CD4-positive, alpha-beta T cell treated with Interleukin-17A for 1 hour (primary cell): ENCODE data around the gene HNRNPA0.

Experiments
- DNase-seq: peaks from one replicate; pipeline ENCODE4 v3.0.0-alpha.2; 2020

HNRNPA0 gene

GRCh38 chr5:137716337-137716736, 37.8 kb downstream of the HNRNPA0 start:
- no peak for DNase-seq

- DNase-seq, result no peak
Measured at GRCh38 chr5:137715456-137715855, 38.7 kb downstream of the HNRNPA0 start.

- no peak for DNase-seq
Measured at GRCh38 chr5:137714946-137715345, 39.2 kb downstream of the HNRNPA0 start.

DNA sequence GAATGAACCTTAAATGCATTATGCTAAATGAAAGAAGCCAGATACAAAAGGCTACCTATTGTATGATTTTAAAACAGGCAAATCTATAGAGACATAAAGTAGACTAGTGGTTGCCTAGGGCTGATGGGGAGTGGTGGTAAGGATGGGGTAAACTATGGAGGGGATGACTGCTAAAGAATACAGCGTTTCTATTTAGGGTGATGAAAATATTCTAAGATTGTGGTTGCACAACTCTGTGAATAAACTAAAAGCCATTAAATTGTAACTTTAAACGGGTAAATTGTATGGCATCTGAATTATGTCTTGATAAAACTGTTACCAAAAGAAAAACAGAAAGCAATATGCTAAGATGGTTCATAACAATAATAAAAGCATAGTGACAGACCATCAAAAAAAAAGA, 39.7 kb downstream of the HNRNPA0 start:
- no peak for DNase-seq

DNA sequence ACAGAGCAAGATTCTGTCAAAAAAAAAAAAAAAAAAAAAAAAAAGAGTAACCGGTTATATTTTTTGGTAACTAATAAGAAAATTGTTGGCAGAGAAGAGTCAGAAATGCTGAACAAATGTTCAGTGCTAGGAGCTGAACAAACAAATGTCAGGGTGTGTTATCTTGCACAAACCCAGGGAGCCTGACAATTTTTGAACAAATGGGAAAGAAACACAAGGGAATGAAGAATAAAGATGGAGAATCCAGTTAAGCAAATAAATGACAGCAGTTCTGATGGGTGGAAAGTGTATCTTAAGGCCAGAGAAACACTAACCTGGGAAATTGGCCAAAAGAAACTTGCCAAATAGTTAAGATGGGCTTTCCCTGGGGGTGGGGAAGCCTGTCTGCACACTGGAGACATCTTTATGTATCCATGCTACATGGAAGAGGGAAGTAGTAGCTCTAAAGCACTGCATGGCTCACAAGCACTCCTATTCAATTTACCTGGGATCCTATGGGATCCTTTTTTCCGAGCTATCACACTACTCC, 42.0 kb downstream of the HNRNPA0 start:
- no peak for DNase-seq

DNA sequence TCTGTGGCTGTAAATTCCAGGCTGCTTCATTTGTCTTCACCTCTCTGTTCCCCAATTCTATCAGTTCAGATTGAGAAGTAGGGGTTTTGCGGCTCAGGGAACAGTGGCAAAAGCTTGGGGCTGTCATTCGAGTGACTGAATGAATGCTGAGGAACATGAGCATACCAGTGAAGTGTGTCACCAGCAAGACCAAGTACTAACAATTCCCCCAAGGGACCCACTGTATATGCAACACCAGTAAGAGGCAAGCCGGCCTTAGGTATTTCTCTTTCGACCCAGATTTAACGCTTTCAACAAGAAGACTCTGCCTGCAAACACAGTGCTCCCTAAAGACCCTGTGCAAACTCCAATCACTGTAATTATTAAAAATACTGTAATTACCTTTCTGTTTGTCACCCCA, 44.1 kb downstream of the HNRNPA0 start:
- DNase-seq, result no peak

GRCh38 chr5:137708796-137709559, 45.2 kb downstream of the HNRNPA0 start:
- no peak for DNase-seq

GRCh38 chr5:137708062-137708461, 46.1 kb downstream of the HNRNPA0 start:
- DNase-seq, result no peak

DNA sequence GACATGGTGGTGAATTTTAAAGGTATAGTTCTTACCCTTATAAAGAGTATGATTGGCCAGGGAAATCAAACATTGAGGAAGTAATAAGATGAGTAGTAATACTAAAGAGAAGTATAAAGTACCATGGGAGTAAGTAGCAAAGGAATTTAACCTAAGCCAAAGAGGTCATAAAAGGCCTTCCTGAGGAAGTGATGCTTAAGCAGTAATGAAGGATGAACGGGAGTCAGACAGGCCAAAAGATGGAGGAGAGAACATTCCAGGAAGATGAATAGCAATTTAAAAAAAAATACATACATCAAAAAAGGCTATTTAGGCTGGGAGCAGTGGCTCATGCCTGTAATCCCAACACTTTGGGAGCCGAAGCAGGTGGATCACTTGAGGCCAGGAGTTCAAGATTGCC, 47.3 kb downstream of the HNRNPA0 start:
- no peak for DNase-seq

DNA sequence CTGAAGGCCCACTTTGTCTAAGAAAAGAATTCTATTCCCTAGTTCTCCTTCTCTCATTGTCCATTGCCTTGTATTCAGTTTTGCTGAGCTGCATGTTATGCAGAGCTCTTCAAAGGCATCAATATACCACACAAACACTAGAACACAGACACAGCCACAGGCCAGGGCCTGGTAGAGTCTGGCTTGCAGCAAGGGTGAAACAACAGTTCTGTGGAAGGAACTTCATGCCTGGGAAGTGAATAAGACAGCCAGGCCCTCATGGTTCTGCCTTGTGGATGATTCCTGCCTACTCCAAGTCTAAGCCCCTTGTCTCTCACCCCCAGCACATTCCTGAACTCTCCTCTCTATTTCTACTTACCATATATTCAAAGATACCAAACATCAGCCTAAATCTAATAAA, 49.1 kb downstream of the HNRNPA0 start:
- DNase-seq, result no peak

GRCh38 chr5:137703565-137703964, 50.6 kb downstream of the HNRNPA0 start:
- DNase-seq, result no peak

DNA sequence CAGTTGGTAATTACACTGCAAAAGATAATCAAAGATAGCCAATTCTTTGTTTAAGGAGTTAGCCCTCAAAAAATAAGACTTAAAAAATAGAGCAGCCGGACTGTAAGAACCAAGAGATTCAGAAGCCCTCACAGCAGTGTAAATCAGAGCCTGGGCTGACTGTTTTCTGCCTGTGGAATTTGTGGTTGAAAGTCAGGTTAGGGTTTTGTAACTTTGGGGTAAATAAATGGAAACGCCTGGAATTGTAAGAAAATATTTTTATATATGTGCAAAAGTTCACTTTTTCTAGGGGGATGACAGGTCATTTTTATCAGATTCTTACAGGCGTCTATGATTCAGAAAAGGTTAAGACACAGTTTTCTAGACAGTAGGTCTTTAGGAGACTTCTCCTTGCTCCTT, 53.9 kb downstream of the HNRNPA0 start:
- DNase-seq, result no peak

GRCh38 chr5:137699336-137700281, 54.6 kb downstream of the HNRNPA0 start:
- no peak for DNase-seq

DNA sequence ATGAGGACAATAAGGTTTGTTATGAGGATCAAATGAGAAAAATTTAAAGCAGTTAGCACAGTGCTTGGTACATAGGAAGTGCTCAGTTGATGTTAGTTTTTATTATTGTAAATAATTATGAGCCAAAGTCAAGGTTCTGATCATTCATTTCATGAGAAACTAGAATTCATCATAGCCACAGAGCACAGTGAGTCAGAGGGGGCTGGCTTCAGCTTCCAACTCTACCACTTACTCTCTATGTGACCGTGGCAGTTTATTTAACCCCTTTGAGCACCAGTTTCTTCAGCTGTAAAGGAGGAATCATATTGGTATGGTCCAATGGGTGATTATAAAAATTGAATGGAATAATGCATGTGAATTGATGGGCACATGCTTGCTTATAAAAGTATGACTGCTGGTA, 57.7 kb downstream of the HNRNPA0 start:
- no peak for DNase-seq

DNA sequence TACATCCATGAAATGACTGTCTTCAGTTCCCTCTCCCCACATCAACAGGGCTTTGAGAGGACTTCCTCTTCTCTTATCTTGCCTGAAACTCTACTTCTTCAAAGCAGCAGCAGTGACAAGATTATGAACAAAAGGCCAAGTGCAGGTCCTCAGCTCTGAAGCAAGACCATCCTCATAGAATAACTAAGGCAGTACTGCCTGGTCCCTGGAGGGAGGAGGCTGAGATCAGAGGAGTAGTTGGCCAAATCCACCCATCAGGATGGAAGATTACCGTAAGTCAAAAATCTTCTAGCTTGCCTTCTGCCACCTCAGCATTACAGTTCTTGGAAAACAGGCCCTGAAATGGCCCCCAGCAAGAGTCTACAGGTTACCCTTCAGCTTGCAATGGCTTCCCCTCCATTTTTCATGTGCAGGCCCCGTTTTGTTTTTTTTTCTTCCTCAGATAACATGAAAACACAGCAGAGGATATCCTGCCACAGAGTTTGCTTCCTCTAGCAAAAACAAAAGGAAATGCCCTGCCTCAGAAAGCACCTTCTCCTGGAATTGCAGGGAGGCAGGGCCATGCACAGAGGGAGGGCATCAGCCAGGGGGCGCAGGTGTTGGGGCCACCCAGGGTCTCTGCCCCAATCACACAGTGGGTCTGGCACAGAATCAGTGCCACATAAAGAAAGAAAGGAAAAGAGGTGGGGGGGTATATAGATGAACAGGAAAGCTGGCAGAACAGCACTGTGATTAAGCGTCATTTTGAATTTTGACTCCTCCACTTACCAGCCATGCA, 58.3 kb downstream of the HNRNPA0 start:
- DNase-seq, result peak; percentile 39
